Prostate gland (tissue), 2 donors: ENCODE data around the gene ANKRD55. TPM values are rescaled to one million over a fixed set of nuclear protein-coding genes. Genes with fewer than 3 reads are reported as not detected.

Experiments used
- DNase-seq: peaks from one replicate; pipeline ENCODE4 v3.0.0-alpha.2; 2019; ENCODE audit warnings: low spot score
- H3K27ac ChIP-seq, 2 donors: fragments of 200-600 bp; sonication (generic); 2 replicates each; pipeline ENCODE4 v1.5.1; 2017 to 2019
- H3K27me3 ChIP-seq: fragments of 200-600 bp; sonication (generic); replicated peaks from 2 replicates; pipeline ENCODE4 v1.5.1; 2019; ENCODE audit not compliant: insufficient read depth
- H3K36me3 ChIP-seq, 2 donors: fragments of 200-600 bp; sonication (generic); 1 replicate in 1 of 2; 2 replicates in 1 of 2; pipeline versions ENCODE4 v1.5.1 to v1.8.1; 2017 to 2019
- H3K4me1 ChIP-seq: fragments of 200-600 bp; sonication (generic); replicated peaks from 2 replicates; pipeline ENCODE4 v1.5.1; 2019
- H3K4me3 ChIP-seq, 2 donors: fragments of 200-600 bp; sonication (generic); 2 replicates each; pipeline ENCODE4 v1.5.1; 2017 to 2019
- H3K9me3 ChIP-seq: fragments of 200-600 bp; sonication (generic); 2 replicates; pipeline ENCODE4 v1.5.1; 2017
- POLR2A ChIP-seq: fragments of 450-650 bp; IDR thresholded peaks from one replicate; pipeline ENCODE4 v1.6.1; 2016; ENCODE audit warnings: antibody characterized with exemption, mild to moderate bottlenecking
- POLR2AphosphoS5 ChIP-seq: sonication (generic); formaldehyde crosslinking; IDR thresholded peaks from one replicate; pipeline ENCODE4 v1.6.1; 2017; ENCODE audit warnings: antibody characterized with exemption
- WGBS: methylation state at CpG from one replicate; pipeline ENCODE4 v1.1.5; 2018; 5-methylcytosine and 5-hydroxymethylcytosine counted together
- intact Hi-C: fragments of 100-400 bp; cut with DNase I; formaldehyde crosslinking; loops from one replicate; pipeline ENCODE4 v1.14.2; 2022
- total RNA-seq, 2 donors: library from RNA; depleted of rRNA; stranded (reverse); fragments of >200 nt; gene quantifications; one replicate each; pipeline ENCODE4 v1.1.0, GENCODE V29; 2016
- TF ChIP-seq, protein P1 (sequence below), 4 experiments: fragments of 200-600 bp in 2 of 4; fragments of 450-650 bp in 2 of 4; sonication (generic) in 2 of 4; IDR thresholded peaks; 1 replicate in 3 of 4; 2 replicates in 1 of 4; pipeline ENCODE4 v1.5.1; 2016 to 2019; ENCODE audit warnings: antibody characterized with exemption in 4 of 4, mild to moderate bottlenecking in 2 of 4, moderate library complexity in 2 of 4

The ANKRD55 gene
- total RNA-seq, 2 donors from 2014 or later: 1.1 TPM; not detected in 1

DNA sequence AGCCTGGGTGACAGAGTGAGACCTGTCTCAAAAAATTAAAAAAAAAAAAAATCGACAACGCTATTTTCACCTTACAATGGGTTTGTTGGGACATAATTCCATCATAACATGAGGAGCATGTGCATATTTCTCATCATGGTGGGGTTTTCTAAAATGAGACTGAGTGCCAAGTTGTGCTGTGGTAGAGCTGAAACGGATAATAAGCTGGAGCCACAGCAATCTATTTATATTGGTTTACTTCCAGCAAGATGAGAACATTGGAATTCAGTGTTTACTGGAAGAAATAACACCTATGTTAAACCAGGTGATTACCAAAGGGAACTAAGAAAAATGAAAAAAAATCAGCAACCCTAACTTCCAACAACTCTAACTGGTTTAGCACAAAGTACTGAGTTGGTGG, 136.1 kb downstream of the ANKRD55 start:
- Histone ChIP-seq H3K4me3 (no peak overlapping the region), H3K27me3 (no peaks in the 10 kb centered on the region), H3K4me1 (no peaks in the 10 kb centered on the region), H3K9me3 (no peaks in the 10 kb centered on the region), H3K36me3 (no peaks in the 10 kb centered on the region), H3K27ac (peak overlapping the region in 1 of 2 donors; percentile 23)
- no peak for DNase-seq
- 72% methylated on average over 3 of the region's 3 CpGs for WGBS
- TF ChIP-seq POLR2AphosphoS5 (no peak), POLR2A (no peak)
- TF ChIP-seq, protein P1, sequence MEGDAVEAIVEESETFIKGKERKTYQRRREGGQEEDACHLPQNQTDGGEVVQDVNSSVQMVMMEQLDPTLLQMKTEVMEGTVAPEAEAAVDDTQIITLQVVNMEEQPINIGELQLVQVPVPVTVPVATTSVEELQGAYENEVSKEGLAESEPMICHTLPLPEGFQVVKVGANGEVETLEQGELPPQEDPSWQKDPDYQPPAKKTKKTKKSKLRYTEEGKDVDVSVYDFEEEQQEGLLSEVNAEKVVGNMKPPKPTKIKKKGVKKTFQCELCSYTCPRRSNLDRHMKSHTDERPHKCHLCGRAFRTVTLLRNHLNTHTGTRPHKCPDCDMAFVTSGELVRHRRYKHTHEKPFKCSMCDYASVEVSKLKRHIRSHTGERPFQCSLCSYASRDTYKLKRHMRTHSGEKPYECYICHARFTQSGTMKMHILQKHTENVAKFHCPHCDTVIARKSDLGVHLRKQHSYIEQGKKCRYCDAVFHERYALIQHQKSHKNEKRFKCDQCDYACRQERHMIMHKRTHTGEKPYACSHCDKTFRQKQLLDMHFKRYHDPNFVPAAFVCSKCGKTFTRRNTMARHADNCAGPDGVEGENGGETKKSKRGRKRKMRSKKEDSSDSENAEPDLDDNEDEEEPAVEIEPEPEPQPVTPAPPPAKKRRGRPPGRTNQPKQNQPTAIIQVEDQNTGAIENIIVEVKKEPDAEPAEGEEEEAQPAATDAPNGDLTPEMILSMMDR (IDR thresholded peaks at IDR 0.05): no peak
- intact Hi-C loops: no loop called here

DNA sequence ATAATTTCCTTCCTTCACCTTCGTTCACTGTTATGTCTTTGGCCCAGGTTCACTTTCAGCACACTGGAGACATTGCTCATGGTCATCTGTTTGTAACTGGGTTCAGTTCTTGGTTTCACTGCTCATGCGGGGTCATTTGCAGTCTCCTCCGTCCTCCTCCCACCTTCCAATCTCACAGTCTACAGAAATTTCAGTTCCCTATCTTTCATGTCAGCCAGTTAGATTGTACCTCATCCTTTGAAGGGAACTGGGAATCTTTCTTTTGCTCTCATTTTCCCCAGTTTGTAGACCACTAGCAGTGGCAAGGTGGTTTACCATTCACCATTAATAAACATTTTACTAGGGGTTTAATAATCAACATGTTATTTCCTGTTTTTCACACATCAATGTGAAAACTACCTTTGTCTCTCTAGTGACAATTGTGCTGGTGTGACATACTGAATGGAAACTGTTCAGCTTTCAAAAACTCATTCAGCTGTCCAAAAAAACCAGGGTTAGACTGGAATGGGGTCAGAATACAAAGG, 137.5 kb downstream of the ANKRD55 start:
- intact Hi-C loops: no loop called here
- WGBS: 84% methylated on average over 3 of the region's 3 CpGs
- H3K27me3 ChIP-seq: no peaks in the 10 kb centered on the region

DNA sequence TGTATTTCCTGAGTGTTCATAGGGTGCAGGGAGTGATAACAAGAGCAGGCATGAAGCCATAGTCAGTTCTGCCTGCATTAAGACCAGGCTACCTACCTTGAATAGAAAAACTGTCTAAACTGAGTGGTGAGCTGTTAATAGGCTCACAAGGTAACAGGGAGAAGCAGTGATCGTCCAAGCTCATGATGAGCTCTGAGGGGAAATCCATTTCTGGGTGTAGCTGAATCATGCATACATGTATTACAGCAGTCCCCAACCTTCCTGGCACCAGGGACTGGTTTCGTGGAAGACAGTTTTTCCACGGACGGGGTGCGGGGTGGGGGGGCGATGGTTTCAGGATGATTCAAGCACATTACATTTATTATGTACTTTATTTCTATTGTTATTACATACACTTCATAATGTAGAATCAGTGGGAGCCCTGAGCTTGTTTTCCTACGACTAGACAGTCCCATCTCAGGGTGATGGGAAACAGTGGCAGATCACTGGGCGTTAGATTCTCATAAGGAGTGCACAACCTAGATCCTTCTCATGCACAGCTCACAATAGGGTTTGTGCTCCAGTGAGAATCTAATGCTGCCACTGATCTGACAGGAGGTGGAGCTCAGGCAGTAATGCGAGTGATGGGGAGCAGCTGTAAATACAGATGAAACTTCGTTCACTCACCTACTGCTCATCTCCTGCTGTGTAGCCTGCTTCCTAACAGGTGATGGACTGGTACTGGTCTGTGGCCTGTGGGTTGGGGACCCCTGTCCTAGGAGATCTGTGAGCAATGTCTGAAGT, 138.4 kb downstream of the ANKRD55 start:
- WGBS: 94% methylated on average over 10 of the region's 10 CpGs
- Histone ChIP-seq H3K27me3 (no peaks in the 10 kb centered on the region), H3K4me3 (no peak overlapping the region), H3K4me1 (no peaks in the 10 kb centered on the region), H3K9me3 (no peaks in the 10 kb centered on the region), H3K27ac (no peak overlapping the region), H3K36me3 (no peaks in the 10 kb centered on the region)
- TF ChIP-seq POLR2A: no peak
- TF ChIP-seq, protein P1 (IDR thresholded peaks at IDR 0.05): no peak
- no peak for DNase-seq
- intact Hi-C loops: no loop called here

More for the DNA sequence above, 137.5 kb downstream of the ANKRD55 start:
- H3K36me3 ChIP-seq: no peaks in the 10 kb centered on the region
- H3K4me1 ChIP-seq: no peaks in the 10 kb centered on the region
- DNase-seq: no peak
- no peak overlapping the region for H3K27ac ChIP-seq
- TF ChIP-seq POLR2AphosphoS5 (no peak), POLR2A (no peak)
- TF ChIP-seq, protein P1 (IDR thresholded peaks at IDR 0.05): no peak
- H3K9me3 ChIP-seq: no peaks in the 10 kb centered on the region
- no peak overlapping the region for H3K4me3 ChIP-seq

DNA sequence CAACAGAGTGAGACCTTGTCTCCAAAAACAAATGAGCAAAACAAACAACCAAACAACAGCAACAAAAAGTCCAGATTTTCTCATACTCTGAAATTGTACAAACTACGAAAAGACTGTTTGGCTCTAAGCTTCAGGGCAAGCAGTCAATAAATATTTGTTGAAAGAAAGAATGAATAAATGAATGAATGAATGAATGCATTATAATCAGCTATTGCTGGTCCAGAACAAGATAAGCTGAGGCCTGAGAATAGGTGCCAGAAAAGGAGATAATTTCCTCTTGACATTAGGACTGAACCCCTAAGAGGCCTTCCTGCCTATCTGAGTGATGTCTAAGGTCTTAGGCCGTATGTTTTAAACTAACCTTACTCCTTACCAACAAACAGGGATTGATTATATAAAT, 139.2 kb downstream of the ANKRD55 start:
- TF ChIP-seq, protein P1 (IDR thresholded peaks at IDR 0.05): no peak
- TF ChIP-seq POLR2A (no peak), POLR2AphosphoS5 (no peak)
- Histone ChIP-seq H3K27me3 (no peaks in the 10 kb centered on the region), H3K4me3 (no peak overlapping the region), H3K4me1 (no peaks in the 10 kb centered on the region), H3K36me3 (no peaks in the 10 kb centered on the region), H3K9me3 (no peaks in the 10 kb centered on the region), H3K27ac (no peak overlapping the region)
- intact Hi-C loops: no loop called here
- 97% methylated on average over 2 of the region's 2 CpGs for WGBS
- no peak for DNase-seq

DNA sequence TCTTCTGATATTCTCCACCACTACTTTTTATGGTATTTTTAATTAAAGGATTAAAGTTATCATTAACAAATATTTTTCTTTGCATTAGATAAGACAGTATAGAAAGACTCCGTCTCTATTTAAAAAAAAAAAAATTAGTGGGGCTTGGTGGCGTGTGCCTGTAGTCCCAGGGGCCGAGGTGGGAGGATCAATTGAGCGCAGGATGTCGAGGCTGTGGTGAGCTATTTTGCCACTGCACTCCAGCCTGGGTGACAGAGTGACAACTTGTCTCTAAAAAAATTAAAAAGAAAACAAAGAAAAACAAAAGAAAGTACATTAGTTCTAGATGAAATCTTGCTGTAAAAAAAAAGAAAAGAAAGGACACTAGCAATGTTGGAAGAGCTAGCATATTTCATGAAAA, 141.0 kb downstream of the ANKRD55 start:
- no peak overlapping the region for H3K27ac ChIP-seq
- no peaks in the 10 kb centered on the region for H3K36me3 ChIP-seq
- 73% methylated on average over 5 of the region's 5 CpGs for WGBS
- H3K4me1 ChIP-seq: no peaks in the 10 kb centered on the region
- TF ChIP-seq POLR2A: no peak
- TF ChIP-seq, protein P1 (IDR thresholded peaks at IDR 0.05): no peak
- TF ChIP-seq POLR2AphosphoS5: no peak
- intact Hi-C loops: no loop called here
- H3K4me3 ChIP-seq: no peak overlapping the region
- no peaks in the 10 kb centered on the region for H3K9me3 ChIP-seq
- no peak for DNase-seq
- H3K27me3 ChIP-seq: no peaks in the 10 kb centered on the region
